ENCODE data around the gene ANKRD40CL. TPM values are rescaled to one million over a fixed set of nuclear protein-coding genes. Genes with fewer than 3 reads are reported as not detected.

ANKRD40CL gene
- polyA plus RNA-seq, 1 donor (not counting 4 experiments of a cell fraction or from before 2014, with no cell fraction given) = not detected

GRCh38 chr17:50803676-50804075, 36.4 kb upstream of the ANKRD40CL start:
- Histone ChIP-seq H2AFZ (ENCODE audit: control insufficient read depth, low read length) (peak overlapping the region; percentile 78), H3K9ac (ENCODE audit: control insufficient read depth, extremely low read depth, insufficient read depth, low read length) (peak overlapping the region; percentile 18), H4K20me1 (ENCODE audit: control insufficient read depth, extremely low read depth, insufficient read depth, low read length) (no peaks in the 10 kb centered on the region), H3K9me1 (ENCODE audit: control insufficient read depth, extremely low read depth, insufficient read depth, low read length) (peaks cover 3% of the 10 kb centered on the region), H3K4me2 (ENCODE audit: control insufficient read depth, extremely low read depth, insufficient read depth, low read depth, low read length) (peak overlapping the region; percentile 25), H3K36me3 (ENCODE audit: control insufficient read depth in 2 of 2, extremely low read depth in 1 of 2, insufficient read depth in 2 of 2, low read length in 2 of 2) (no peaks in the 10 kb centered on the region), H3K27me3 (ENCODE audit: control insufficient read depth, extremely low read depth, insufficient read depth, low read length) (no peaks in the 10 kb centered on the region), H3K4me1 (ENCODE audit: control insufficient read depth, extremely low read depth, insufficient read depth, low read length) (peaks cover 39% of the 10 kb centered on the region), H3K9me3 (ENCODE audit: control insufficient read depth, low read depth, low read length) (no peaks in the 10 kb centered on the region), H3K27ac (ENCODE audit: control insufficient read depth, insufficient read depth, low read length) (peak overlapping the region; percentile 39), H3K79me2 (ENCODE audit: control insufficient read depth, insufficient read depth, low read length) (no peaks in the 10 kb centered on the region), H3K4me3 (ENCODE audit: control insufficient read depth in 2 of 3, extremely low read depth in 1 of 3, insufficient read depth in 2 of 3, low read depth in 1 of 3, low read length in 3 of 3) (no peak overlapping the region)
- FAIRE-seq (no peak), DNase-seq (ENCODE audit: low read depth, low spot score) (no peak)
- dilution Hi-C loops (cut with MboI; ENCODE audit: extremely low pct_ligation_motif_present, low sequenced_read_pairs) = no loop called here
- TF ChIP-seq CTCF (optimal IDR thresholded peaks at IDR 0.05 in 1 of 3, IDR thresholded peaks at IDR 0.05 in 1 of 3, conservative IDR thresholded peaks at IDR 0.05 in 1 of 3; ENCODE audit: extremely low read depth in 1 of 3, insufficient read depth in 2 of 3, low read length in 3 of 3) = no peak
- no peak for TF ChIP-seq EZH2 (IDR thresholded peaks at IDR 0.05; ENCODE audit: low read length)

GRCh38 chr17:50802609-50803571, 35.6 kb upstream of the ANKRD40CL start:
- H3K79me2 ChIP-seq (ENCODE audit: control insufficient read depth, insufficient read depth, low read length) = no peaks in the 10 kb centered on the region
- TF ChIP-seq EZH2 (IDR thresholded peaks at IDR 0.05; ENCODE audit: low read length) = no peak
- no peak for TF ChIP-seq CTCF (optimal IDR thresholded peaks at IDR 0.05 in 1 of 3, IDR thresholded peaks at IDR 0.05 in 1 of 3, conservative IDR thresholded peaks at IDR 0.05 in 1 of 3; ENCODE audit: extremely low read depth in 1 of 3, insufficient read depth in 2 of 3, low read length in 3 of 3)
- H3K4me2 ChIP-seq (ENCODE audit: control insufficient read depth, extremely low read depth, insufficient read depth, low read depth, low read length) = peak overlapping the region; percentile 25
- H3K9ac ChIP-seq (ENCODE audit: control insufficient read depth, extremely low read depth, insufficient read depth, low read length) = peak overlapping the region; percentile 18
- peaks cover 3% of the 10 kb centered on the region for H3K9me1 ChIP-seq (ENCODE audit: control insufficient read depth, extremely low read depth, insufficient read depth, low read length)
- no peaks in the 10 kb centered on the region for H3K36me3 ChIP-seq (ENCODE audit: control insufficient read depth in 2 of 2, extremely low read depth in 1 of 2, insufficient read depth in 2 of 2, low read length in 2 of 2)
- H3K27me3 ChIP-seq (ENCODE audit: control insufficient read depth, extremely low read depth, insufficient read depth, low read length) = no peaks in the 10 kb centered on the region
- H3K9me3 ChIP-seq (ENCODE audit: control insufficient read depth, low read depth, low read length) = no peaks in the 10 kb centered on the region
- DNase-seq (ENCODE audit: low read depth, low spot score) (no peak), FAIRE-seq (no peak)
- H2AFZ ChIP-seq (ENCODE audit: control insufficient read depth, low read length) = peak overlapping the region; percentile 78
- peak overlapping the region; percentile 39 for H3K27ac ChIP-seq (ENCODE audit: control insufficient read depth, insufficient read depth, low read length)
- no peaks in the 10 kb centered on the region for H4K20me1 ChIP-seq (ENCODE audit: control insufficient read depth, extremely low read depth, insufficient read depth, low read length)
- peaks cover 45% of the 10 kb centered on the region for H3K4me1 ChIP-seq (ENCODE audit: control insufficient read depth, extremely low read depth, insufficient read depth, low read length)
- dilution Hi-C loops (cut with MboI; ENCODE audit: extremely low pct_ligation_motif_present, low sequenced_read_pairs) = no loop called here
- no peak overlapping the region for H3K4me3 ChIP-seq (ENCODE audit: control insufficient read depth in 2 of 3, extremely low read depth in 1 of 3, insufficient read depth in 2 of 3, low read depth in 1 of 3, low read length in 3 of 3)
